Stimulated activated CD8-positive, alpha-beta memory T cell treated with anti-CD3 and anti-CD28 coated beads, Interleukin-15, amount 100 ng/mL, for 48 hours (primary cell): ENCODE data around the gene PCSK2.
A peak's percentile ranks its signal among the peaks of the same experiment; 100 is the strongest.

Source experiments
- DNase-seq, 2 donors: peaks; one replicate each; pipeline ENCODE4 v3.0.0-alpha.2; 2020; ENCODE audit warnings: low read depth in 2 of 2

PCSK2 gene

DNA sequence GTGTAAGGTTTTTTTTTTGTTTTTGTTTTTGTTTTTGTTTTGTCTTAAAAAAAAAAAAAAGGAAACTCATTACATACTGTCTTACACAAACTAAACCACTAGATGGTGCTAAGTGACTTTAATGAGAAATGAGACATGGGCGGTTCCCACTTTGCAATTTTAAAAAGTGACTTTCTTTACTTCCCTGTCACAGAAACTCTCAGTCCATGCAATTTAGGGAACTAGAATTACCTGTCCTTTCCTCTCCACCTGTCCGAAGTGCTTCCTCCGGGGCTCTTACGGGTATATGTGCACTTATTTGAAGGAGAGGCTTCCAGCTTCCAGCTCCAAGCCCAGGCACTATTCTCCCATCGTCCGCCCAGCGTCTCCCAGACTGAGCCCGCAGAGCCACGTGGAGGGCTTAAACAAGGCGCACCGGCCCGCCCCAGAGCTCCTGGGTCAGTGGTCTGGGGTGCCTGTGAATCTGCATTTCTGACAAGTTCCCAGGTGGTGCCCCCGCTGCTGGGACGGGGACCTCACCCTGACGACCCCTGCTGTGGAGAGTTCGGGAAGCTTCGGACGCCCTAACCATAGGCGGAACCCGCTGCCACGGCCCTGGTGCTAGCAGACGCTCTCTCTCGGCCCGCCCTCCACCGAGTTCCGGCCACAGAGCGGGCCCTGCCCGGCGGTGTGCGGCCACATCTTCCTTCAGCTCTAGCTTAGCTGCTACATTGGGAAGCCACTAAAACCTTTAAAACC, 278.2 kb downstream of the PCSK2 start:
- DNase-seq = no peak

- DNase-seq = peak; percentile 64 to 69
These were observed 279.0 kb downstream of the PCSK2 start for GRCh38 chr20:17505636-17506517.

GRCh38 chr20:17507032-17507431, 280.2 kb downstream of the PCSK2 start:
- DNase-seq = no peak

GRCh38 chr20:17507531-17507930, 280.7 kb downstream of the PCSK2 start:
- no peak for DNase-seq

DNA sequence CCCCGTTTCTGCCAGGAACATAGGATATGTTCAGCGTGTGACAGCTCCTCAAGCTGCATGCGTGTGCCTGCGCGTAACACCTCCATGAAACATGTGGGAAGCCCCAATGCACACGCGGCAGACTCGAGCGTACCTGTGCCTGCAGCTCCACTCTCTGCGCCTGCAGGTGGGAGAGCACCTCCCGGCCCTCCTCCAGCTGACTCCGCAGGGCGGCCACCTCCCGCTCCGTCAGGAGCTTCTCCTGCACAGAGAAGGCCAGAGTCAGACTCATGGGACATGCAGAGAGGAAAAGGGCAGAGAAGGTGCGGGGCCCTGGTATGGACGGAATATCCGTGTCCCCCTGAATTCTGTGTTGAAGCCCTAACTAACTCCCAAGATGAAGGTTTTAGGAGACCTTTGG, 281.9 kb downstream of the PCSK2 start:
- DNase-seq = no peak

DNA sequence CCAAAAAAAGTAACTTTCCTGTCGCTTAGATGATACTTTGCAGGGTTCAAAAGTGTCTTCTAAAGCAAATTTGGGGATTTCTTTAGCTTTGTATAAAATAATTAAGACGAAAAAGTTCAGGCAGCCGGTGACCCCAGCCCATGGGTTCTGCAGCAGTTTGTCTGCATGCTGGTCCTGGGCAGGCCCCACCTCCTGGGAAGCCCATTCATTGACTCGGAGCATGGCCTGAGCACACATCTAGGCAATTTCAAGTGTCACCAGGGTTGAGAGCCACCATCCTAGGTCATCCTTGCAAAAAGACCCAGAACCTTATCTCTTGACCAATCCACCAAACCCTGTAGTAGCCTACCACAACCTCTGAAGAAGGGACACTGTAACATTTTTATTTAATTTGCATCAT, 283.7 kb downstream of the PCSK2 start:
- no peak for DNase-seq

DNA sequence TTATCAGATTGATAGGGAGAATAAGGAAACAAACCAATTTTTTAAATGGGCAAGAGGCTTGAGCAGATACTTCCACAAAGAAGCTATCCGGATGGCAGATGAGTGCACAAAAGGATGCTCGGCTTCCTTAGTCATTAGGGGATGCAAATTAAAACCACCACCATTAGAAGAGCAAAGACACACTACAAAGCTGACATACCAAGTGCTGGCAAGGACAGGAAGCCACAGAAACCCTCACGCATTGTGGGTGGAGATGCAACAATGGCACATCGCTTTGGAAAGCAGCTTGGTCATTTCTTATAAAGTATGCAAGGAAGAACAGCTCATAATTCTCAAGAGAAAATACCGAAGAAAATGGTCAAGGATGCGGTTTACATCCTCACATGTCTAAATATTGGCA, 284.6 kb downstream of the PCSK2 start:
- DNase-seq = no peak

- DNase-seq = no peak
These were observed 287.1 kb downstream of the PCSK2 start for GRCh38 chr20:17513939-17514338.

DNA sequence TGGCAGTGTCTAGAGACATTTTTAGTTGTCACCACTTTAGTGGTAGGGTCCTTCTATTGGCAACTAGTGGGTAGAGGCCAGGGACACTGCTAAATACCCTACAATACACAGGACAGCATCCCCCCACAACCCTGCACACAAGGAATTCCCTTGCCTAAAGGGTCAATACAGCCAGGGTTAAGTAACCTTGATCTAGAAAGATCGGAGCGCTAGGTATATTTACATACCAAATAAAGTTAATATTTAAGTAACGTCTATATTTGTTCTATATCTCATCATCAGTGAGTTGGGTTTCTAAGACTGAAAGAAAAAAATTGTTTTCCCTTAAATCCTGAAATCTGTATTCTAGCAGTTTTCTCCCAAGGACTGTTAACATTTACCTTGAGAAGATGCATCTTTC, 288.2 kb downstream of the PCSK2 start:
- DNase-seq = no peak

- DNase-seq = no peak
These were observed 291.7 kb downstream of the PCSK2 start for GRCh38 chr20:17518339-17519052.

GRCh38 chr20:17519606-17520285, 292.9 kb downstream of the PCSK2 start:
- no peak for DNase-seq

DNA sequence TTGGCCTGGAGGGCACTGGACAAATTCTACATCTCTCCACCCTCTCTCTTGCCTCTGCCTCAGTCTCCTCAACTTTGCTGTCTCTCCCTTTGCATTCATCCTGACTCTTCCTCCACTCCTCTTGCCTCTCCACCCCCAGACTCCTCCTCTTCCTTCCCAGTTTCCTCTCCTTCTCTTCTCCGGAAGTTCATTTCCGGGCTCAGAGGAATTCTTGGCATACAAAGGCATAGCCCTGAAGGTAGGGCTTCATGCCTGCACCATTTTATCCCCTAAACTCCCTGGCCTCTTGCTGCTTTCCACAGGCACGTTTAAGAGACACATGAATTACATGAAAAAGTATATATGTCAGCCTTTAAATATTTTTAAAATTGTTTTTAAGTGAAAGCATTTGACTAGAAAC, 293.7 kb downstream of the PCSK2 start:
- no peak for DNase-seq

DNA sequence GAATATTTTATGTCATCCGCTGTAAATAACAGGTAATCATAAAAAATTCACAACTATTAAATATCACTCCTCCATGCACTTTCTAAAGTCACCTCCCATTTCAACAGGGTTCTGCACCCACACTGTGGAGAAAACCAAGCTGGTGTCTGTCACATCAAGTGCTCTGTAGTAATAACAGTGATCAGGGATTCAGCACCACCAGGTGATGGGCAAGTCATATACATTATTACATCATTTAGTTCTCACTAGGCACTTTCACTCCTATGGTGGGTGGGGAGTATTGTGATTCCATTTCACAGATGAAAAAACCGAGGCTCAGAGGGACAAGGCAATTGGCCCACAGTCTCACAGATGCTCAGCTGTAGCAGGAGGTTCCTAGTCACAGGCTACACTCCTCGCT, 295.7 kb downstream of the PCSK2 start:
- no peak for DNase-seq

- DNase-seq = no peak
These were observed 296.5 kb downstream of the PCSK2 start for GRCh38 chr20:17523326-17523725.

GRCh38 chr20:17524560-17524959, 297.7 kb downstream of the PCSK2 start:
- DNase-seq = no peak

- DNase-seq = no peak
These were observed 298.3 kb downstream of the PCSK2 start for GRCh38 chr20:17525132-17525531.

- DNase-seq = no peak
These were observed 298.8 kb downstream of the PCSK2 start for GRCh38 chr20:17525650-17526049.

DNA sequence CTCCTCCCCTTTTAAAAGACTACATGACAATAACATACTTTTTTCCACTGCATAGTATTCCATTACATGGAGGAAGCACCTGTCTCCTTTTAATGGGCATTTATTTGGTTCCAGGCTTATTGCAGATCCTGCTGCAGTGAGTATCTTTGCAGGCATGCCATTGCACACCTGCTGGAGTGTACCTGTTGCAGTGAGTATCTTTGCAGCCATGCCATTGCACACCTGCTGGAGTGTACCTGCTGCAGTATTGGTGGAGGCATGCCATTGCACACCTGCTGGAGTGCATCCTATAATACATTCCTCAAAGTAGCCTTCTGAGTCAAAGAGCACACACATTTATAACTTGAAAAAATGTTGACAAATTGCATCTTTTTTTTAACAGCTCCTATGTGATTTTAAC, 302.7 kb downstream of the PCSK2 start:
- DNase-seq = no peak

- DNase-seq = no peak
These were observed 303.3 kb downstream of the PCSK2 start for GRCh38 chr20:17530153-17530552.

GRCh38 chr20:17530716-17531664, 304.1 kb downstream of the PCSK2 start, which contains the start of gene BFSP1:
BFSP1 (minus strand) TSS chr20:17531379; CDS start chr20:17531329, 50 bp downstream.
- peak; percentile 19 to 24 for DNase-seq

DNA sequence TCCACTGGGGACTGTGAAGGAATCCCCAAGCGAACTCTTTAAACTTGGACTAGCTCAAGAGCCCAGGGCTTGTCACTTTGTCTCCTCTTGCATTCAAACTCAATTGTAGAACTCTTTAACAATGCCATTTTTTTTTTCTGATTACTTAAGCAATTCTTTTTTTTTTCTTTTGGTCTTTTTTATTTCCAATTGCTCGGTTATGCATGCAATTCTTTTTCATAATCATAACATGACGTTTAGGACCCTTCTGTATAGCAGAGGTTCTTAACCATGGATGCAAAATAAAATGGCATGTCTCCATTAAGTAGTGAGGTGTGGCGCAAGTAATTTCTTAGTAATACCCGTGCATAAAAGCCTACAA, 304.8 kb downstream of the PCSK2 start:
- DNase-seq = no peak
